Measurements from ENCODE around the gene SPECC1.
A peak's percentile ranks its signal among the peaks of the same experiment; 100 is the strongest.

Gene SPECC1

DNA sequence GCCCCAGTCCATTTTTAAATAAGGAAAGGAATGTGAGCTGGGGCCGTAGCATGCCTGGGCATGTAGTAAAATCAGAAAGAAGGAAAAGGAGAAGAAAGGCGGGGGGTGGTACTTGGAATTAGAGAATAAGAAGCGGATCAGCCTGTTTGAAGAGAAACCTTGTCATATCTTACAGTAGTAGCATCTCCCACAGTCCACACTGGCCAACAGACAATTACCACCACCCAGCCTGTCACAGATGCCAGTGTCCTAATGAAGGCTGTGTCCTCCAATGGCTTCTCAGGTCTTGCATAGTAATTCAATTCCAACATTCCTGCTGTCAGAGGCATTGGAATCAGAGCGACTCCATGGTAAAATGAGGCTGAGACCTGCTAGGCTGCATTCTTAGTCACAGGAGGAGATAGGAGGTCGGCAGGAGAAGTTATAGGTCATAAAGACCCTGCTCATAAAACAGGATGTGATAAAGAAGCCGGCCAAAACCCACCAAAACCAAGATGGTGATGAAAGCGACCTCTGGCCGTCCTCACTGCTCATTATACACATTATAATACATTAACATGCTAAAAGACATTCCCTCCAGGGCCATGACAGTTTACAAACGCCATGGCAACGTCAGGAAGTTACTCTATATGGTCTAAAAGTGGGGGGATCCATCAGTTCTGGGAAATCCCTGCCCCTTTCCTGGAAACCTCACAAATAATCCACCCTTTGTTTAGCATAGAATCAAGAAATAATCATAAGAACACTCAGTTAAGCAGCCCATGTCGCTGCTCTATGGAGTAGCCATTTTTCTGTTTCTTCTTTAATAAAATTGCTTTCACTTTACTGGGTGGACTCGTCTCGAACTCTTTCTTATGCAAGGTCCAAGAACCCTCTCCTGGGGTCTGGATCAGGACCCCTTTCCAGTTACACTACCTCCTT is 22.0 kb upstream of the SPECC1 start:
- Histone ChIP-seq H3K27me3 (replicated peaks; ENCODE audit: control insufficient read depth, insufficient read depth, low read length, poor library complexity, severe bottlenecking) (peaks cover 2% of the 10 kb centered on the region), H3K4me3 (ENCODE audit: insufficient read depth, low read depth, low read length, poor library complexity, severe bottlenecking) (no peak overlapping the region), H3K27ac (ENCODE audit: insufficient read depth, low read length, poor library complexity, severe bottlenecking) (no peak overlapping the region), H3K9me3 (ENCODE audit: control insufficient read depth, low read length) (no peaks in the 10 kb centered on the region), H3K36me3 (ENCODE audit: control insufficient read depth, insufficient read depth, low read length) (no peaks in the 10 kb centered on the region), H3K4me1 (ENCODE audit: control insufficient read depth, insufficient read depth, low read length, poor library complexity, severe bottlenecking) (no peaks in the 10 kb centered on the region)
- DNase-seq, result no peak

DNA sequence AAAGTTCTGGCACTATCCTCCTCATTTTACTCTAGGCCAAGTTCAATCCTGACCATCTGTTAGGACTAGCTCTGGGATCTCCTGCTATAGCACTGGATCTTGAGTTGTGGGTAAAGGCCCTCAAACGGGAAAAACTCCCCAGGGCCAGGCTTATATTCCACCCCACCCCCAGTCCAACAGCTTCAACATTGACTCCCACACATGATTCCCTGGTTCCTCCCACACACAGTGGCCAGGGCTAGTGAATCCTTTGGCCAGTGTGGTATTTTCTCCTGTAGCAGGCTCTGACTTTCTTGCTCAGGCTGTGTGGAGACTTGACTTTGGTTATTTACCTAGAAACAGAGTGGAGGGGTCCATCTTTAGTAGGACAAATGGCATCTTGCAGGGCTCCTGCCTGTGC is 21.3 kb upstream of the SPECC1 start:
- H3K27ac ChIP-seq (ENCODE audit: insufficient read depth, low read length, poor library complexity, severe bottlenecking), result no peak overlapping the region
- DNase-seq, result no peak
- H3K27me3 ChIP-seq (replicated peaks; ENCODE audit: control insufficient read depth, insufficient read depth, low read length, poor library complexity, severe bottlenecking), result peaks cover 2% of the 10 kb centered on the region
- H3K36me3 ChIP-seq (ENCODE audit: control insufficient read depth, insufficient read depth, low read length), result no peaks in the 10 kb centered on the region
- no peak overlapping the region for H3K4me3 ChIP-seq (ENCODE audit: insufficient read depth, low read depth, low read length, poor library complexity, severe bottlenecking)
- peaks cover 1% of the 10 kb centered on the region for H3K4me1 ChIP-seq (ENCODE audit: control insufficient read depth, insufficient read depth, low read length, poor library complexity, severe bottlenecking)
- H3K9me3 ChIP-seq (ENCODE audit: control insufficient read depth, low read length), result no peaks in the 10 kb centered on the region

DNA sequence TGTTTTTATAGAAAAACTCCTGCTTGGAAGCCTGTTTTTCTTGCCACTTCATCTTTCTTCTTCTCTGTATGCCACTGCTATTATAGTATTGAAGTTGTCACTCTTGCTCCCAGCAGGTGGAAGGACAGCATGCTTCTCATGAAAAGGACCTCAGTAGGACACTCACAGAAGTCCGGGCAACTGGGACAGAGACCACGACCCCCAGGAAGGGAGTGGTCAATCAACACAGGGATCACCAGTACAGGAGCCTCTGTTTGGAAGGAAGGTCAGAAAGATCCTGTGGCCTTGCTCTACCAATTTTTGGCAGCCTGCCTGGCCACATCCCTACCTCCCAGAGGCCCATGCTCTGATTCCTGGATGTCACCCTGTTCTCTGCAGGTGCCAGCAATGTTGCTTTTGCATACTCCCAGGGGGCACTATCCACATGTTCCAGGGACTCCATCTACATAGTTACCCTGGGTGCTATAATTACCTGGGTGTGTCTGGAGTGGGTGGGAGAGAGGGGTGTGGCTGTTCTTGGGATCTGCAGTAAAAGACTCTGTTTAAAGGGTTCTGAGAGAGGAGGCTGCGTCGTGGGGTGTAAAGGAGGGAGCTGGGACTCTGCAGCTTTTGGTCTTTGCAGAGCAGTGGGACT is 17.8 kb upstream of the SPECC1 start:
- Histone ChIP-seq H3K27me3 (replicated peaks; ENCODE audit: control insufficient read depth, insufficient read depth, low read length, poor library complexity, severe bottlenecking) (peaks cover 2% of the 10 kb centered on the region), H3K4me1 (ENCODE audit: control insufficient read depth, insufficient read depth, low read length, poor library complexity, severe bottlenecking) (peaks cover 3% of the 10 kb centered on the region), H3K4me3 (ENCODE audit: insufficient read depth, low read depth, low read length, poor library complexity, severe bottlenecking) (no peak overlapping the region), H3K9me3 (ENCODE audit: control insufficient read depth, low read length) (no peaks in the 10 kb centered on the region), H3K36me3 (ENCODE audit: control insufficient read depth, insufficient read depth, low read length) (no peaks in the 10 kb centered on the region), H3K27ac (ENCODE audit: insufficient read depth, low read length, poor library complexity, severe bottlenecking) (no peak overlapping the region)
- no peak for DNase-seq

DNA sequence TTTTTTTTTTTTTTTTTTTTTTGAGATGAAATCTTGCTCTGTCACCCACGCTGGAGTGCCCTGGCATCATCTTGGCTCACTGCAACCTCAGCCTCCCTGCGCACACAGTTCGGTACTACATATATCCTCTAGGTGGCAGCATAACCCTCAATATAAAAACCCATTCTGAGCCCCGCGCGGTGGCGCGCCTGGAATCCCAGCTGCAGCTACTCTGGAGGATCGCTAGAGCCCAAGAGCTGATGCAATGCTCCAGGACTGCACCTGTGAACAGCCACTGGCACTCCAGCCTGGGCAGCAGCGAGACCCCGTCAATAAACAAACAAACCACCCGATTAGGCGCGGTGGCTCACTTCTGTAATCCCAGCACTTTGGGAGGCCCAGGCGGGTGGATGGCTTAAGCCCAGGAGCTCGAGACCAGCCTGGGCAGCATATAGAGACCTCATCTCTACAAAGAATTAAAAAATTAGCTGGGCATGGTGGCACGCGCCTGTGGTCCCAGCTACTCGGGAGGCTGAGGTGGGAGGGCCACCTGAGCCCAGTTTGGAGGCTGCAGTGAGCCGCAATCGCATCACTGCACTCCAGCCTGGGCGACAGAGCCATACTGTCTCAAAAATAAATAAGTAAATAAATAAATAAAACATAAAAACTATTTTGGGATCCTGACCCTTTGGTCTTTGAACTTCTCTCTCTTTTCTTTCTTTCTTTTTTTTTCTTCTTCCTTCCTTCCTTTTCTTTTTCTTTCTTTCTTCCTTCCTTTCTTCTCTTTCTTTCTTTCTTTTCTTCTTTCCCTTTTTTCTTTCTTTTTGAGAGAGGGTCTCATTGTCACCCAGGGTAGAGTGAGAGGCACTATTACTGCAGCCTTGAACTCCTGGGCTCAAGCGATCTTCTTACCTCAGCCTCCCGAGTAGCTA is 16.1 kb upstream of the SPECC1 start:
- peak; percentile 45 to 57 (median 46) for DNase-seq
- H3K27me3 ChIP-seq (replicated peaks; ENCODE audit: control insufficient read depth, insufficient read depth, low read length, poor library complexity, severe bottlenecking), result peaks cover 2% of the 10 kb centered on the region
- H3K27ac ChIP-seq (ENCODE audit: insufficient read depth, low read length, poor library complexity, severe bottlenecking), result no peak overlapping the region
- no peaks in the 10 kb centered on the region for H3K36me3 ChIP-seq (ENCODE audit: control insufficient read depth, insufficient read depth, low read length)
- no peaks in the 10 kb centered on the region for H3K9me3 ChIP-seq (ENCODE audit: control insufficient read depth, low read length)
- H3K4me3 ChIP-seq (ENCODE audit: insufficient read depth, low read depth, low read length, poor library complexity, severe bottlenecking), result no peak overlapping the region
- H3K4me1 ChIP-seq (ENCODE audit: control insufficient read depth, insufficient read depth, low read length, poor library complexity, severe bottlenecking), result peaks cover 3% of the 10 kb centered on the region

DNA sequence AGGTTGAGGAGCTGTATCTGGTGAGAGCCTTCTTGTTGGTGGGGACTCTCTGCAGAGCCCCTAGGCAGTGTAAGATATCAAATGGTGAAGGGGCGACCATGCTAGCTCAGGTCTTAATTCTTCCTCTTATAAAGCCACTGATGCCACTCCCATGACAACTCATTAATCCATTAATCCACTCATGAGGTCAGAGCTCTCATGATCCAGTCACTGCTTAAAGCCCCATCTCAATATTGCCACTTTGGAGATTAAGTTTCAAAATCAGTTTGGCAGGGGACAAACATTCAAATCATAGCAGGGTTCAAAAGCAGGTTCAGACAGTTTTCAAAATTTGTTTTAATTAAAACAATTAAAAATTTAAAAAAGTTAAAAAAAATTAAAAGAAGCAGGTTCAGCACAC is 13.1 kb upstream of the SPECC1 start:
- H3K9me3 ChIP-seq (ENCODE audit: control insufficient read depth, low read length), result no peaks in the 10 kb centered on the region
- peaks cover 2% of the 10 kb centered on the region for H3K27me3 ChIP-seq (replicated peaks; ENCODE audit: control insufficient read depth, insufficient read depth, low read length, poor library complexity, severe bottlenecking)
- DNase-seq, result no peak
- no peaks in the 10 kb centered on the region for H3K36me3 ChIP-seq (ENCODE audit: control insufficient read depth, insufficient read depth, low read length)
- H3K4me3 ChIP-seq (ENCODE audit: insufficient read depth, low read depth, low read length, poor library complexity, severe bottlenecking), result no peak overlapping the region
- H3K27ac ChIP-seq (ENCODE audit: insufficient read depth, low read length, poor library complexity, severe bottlenecking), result no peak overlapping the region
- H3K4me1 ChIP-seq (ENCODE audit: control insufficient read depth, insufficient read depth, low read length, poor library complexity, severe bottlenecking), result peaks cover 3% of the 10 kb centered on the region

DNA sequence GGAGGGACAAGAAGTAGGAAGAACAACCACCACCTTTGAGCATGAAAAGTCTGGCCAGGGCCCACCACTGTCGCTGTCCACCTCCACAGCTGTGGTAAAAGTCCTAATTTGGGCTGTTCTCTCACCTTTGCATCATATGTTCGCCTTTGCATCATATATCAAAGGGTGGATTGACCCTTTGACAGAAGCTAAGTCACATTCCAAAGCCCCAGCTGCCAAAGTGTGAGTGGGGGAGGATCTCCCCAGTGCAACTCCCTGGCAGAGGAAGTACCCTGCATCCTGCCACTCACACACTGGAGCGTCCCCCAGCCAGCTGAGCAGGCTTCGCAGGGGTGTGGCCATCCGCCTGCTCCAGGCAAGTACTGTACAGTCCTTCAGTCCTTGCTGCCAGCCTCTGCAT is 12.7 kb upstream of the SPECC1 start:
- Histone ChIP-seq H3K36me3 (ENCODE audit: control insufficient read depth, insufficient read depth, low read length) (no peaks in the 10 kb centered on the region), H3K4me1 (ENCODE audit: control insufficient read depth, insufficient read depth, low read length, poor library complexity, severe bottlenecking) (peaks cover 3% of the 10 kb centered on the region), H3K4me3 (ENCODE audit: insufficient read depth, low read depth, low read length, poor library complexity, severe bottlenecking) (no peak overlapping the region), H3K9me3 (ENCODE audit: control insufficient read depth, low read length) (no peaks in the 10 kb centered on the region), H3K27me3 (replicated peaks; ENCODE audit: control insufficient read depth, insufficient read depth, low read length, poor library complexity, severe bottlenecking) (peaks cover 2% of the 10 kb centered on the region), H3K27ac (ENCODE audit: insufficient read depth, low read length, poor library complexity, severe bottlenecking) (no peak overlapping the region)
- no peak for DNase-seq

DNA sequence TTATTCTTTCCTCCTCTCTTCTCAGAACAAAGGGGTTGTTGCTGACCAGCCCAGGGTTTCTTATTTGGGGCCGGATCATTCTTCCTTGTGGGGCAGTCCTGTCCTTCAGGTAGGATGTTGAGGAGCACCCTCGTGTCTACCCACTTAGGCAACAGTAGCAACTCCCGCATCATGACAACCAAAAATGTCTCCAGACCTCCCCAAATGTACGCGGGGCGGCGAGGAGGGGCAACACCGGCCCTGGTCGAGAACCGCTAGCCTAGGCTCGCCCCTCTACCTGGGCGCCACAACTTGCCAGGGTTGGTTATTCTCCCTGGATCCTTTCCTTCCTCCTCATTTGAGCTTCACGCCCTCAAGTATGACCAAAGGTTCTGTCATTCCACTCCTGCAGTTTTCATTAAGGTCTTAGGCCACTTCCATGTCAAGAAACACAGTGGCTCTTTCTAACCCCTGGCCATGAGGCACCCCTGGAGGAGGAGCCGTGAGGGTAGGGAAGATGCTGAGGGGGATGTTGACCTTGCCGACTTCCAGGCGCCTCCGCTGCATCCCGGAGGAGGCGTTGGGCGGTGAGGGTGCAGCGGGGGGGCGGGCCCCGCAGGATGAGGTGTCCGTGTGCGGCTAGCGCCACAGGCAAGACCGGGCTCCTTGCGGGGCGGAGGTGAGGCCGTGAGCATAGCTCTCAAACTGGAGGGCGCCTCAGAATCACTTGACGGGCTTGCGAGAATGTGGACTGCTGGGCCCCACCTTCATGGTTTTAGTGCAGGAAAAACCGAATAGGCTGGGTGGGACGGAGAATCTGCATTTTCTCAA is 712 bp upstream of the SPECC1 start:
- H3K9me3 ChIP-seq (ENCODE audit: control insufficient read depth, low read length), result no peaks in the 10 kb centered on the region
- H3K27me3 ChIP-seq (replicated peaks; ENCODE audit: control insufficient read depth, insufficient read depth, low read length, poor library complexity, severe bottlenecking), result peaks cover 3% of the 10 kb centered on the region
- peak overlapping the region; percentile 78 for H3K4me3 ChIP-seq (ENCODE audit: insufficient read depth, low read depth, low read length, poor library complexity, severe bottlenecking)
- H3K4me1 ChIP-seq (ENCODE audit: control insufficient read depth, insufficient read depth, low read length, poor library complexity, severe bottlenecking), result peaks cover 14% of the 10 kb centered on the region
- no peak overlapping the region for H3K27ac ChIP-seq (ENCODE audit: insufficient read depth, low read length, poor library complexity, severe bottlenecking)
- no peak for DNase-seq
- no peaks in the 10 kb centered on the region for H3K36me3 ChIP-seq (ENCODE audit: control insufficient read depth, insufficient read depth, low read length)

DNA sequence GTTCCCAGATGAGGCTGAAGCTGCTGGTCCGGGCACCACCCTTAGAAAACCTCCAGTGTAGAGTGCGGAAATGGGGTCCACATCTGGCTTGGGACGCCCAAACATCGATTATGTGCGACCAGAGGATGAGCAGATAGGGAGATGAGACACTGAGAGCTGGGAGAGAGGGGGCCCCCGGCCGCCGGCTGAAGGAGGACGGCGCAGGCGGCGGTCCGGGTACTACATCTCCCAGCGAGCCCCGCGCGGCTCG is 182 bp upstream of the SPECC1 start:
- H3K4me1 ChIP-seq (ENCODE audit: control insufficient read depth, insufficient read depth, low read length, poor library complexity, severe bottlenecking), result peaks cover 14% of the 10 kb centered on the region
- peak overlapping the region; percentile 78 for H3K4me3 ChIP-seq (ENCODE audit: insufficient read depth, low read depth, low read length, poor library complexity, severe bottlenecking)
- H3K27ac ChIP-seq (ENCODE audit: insufficient read depth, low read length, poor library complexity, severe bottlenecking), result no peak overlapping the region
- DNase-seq, result no peak
- H3K27me3 ChIP-seq (replicated peaks; ENCODE audit: control insufficient read depth, insufficient read depth, low read length, poor library complexity, severe bottlenecking), result peaks cover 3% of the 10 kb centered on the region
- no peaks in the 10 kb centered on the region for H3K9me3 ChIP-seq (ENCODE audit: control insufficient read depth, low read length)
- H3K36me3 ChIP-seq (ENCODE audit: control insufficient read depth, insufficient read depth, low read length), result no peaks in the 10 kb centered on the region

DNA sequence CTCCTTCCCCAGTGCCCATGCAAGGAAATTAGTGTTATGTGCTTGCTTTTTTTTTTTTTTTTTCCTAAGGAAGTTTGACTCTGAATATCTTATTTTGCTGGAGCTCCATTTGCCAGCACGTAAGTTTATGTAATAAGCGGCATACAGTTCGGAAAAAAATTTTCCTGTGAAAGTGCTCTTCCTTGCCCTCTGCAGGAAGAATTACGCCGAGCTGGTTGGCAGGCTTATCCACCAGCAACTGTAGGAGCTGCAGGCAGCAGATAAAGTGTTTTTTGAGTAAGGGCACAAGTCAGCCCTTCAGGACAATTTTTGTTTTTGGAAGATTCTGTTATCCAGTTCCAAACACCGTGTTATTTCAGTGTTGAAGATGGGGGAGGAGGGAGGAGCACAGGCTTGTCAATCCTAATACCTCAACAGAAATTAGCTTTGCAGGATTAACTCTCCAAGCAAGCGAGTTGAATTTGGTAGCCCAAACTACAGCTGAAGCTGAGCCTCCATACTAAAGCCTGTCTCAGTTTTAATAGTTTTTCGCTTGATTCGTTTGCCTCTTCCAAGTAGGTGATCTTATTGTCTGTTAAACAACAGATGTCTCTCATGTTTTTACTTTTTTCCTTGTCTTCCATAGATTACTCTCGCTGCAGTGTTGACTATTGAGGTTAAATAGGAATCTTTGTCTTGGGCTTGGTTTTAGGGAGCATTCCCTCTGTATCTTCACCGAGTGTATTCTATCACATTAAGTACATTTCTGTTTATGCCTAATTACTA is 1.1 kb downstream of the SPECC1 start:
- Histone ChIP-seq H3K4me3 (ENCODE audit: insufficient read depth, low read depth, low read length, poor library complexity, severe bottlenecking) (peak overlapping the region; percentile 78), H3K36me3 (ENCODE audit: control insufficient read depth, insufficient read depth, low read length) (no peaks in the 10 kb centered on the region), H3K9me3 (ENCODE audit: control insufficient read depth, low read length) (no peaks in the 10 kb centered on the region), H3K27ac (ENCODE audit: insufficient read depth, low read length, poor library complexity, severe bottlenecking) (no peak overlapping the region), H3K27me3 (replicated peaks; ENCODE audit: control insufficient read depth, insufficient read depth, low read length, poor library complexity, severe bottlenecking) (peaks cover 3% of the 10 kb centered on the region), H3K4me1 (ENCODE audit: control insufficient read depth, insufficient read depth, low read length, poor library complexity, severe bottlenecking) (peaks cover 14% of the 10 kb centered on the region)
- DNase-seq, result no peak
